ENCODE data around the gene TBX10. TPM values are rescaled to one million over a fixed set of nuclear protein-coding genes. Genes with fewer than 3 reads are reported as not detected.

TBX10 gene
- polyA plus RNA-seq, 1 donor = 4.9 TPM

DNA sequence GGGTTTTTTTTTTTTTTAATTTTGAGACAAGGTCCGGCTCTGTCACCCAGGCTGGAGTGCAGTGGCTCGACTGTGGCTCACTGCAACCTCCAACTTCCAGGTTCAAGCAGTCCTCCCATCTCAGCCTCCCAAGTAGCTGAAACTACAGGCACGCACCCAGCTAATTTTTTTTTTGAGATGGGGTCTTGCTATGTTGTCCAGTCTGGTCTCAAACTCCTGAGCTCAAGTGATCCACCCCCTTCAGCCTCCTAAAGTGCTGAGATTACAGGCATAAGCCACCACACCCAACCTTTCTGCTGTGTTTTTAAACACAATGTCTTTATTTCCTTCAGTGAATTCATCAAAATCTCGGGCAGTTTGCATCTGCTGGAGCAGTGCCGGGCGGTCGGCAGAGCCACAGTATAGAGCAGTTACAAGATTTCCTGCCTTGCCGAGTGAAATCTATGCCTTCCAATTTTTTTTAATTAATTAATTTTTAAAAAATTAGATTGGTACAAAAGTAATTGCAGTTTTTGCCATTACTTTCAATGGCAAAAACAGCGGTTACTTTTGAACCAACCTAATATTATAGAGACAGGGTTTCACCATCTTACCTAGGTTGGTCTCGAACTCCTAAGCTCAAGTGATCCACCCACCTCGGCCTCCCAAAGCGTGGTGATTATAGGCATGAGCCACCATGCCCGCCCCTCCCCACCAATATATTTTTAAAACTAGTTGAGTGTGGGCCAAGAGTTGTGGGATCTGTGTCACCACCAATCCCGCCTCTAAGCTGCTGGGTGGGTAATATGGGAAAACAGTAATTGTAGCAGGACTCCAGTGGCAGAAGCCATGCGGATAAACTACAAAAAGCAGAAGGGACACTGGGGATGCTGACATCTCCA lies 13.6 kb upstream of the TBX10 start:
- no peak overlapping the region for H3K4me3 ChIP-seq (ENCODE audit: low read length)
- H3K27ac ChIP-seq (ENCODE audit: low read length) = peak overlapping the region; percentile 29
- H3K4me1 ChIP-seq (ENCODE audit: control insufficient read depth, insufficient read depth, low read length) = peaks cover 25% of the 10 kb centered on the region
- no peaks in the 10 kb centered on the region for H3K9me3 ChIP-seq (ENCODE audit: control insufficient read depth, low read depth, low read length)
- WGBS (ENCODE audit: insufficient coverage, low lambda C conversion rate) = 100% methylated on average over 4 of the region's 15 CpGs
- H3K36me3 ChIP-seq (ENCODE audit: control insufficient read depth, insufficient read depth, low read length) = no peaks in the 10 kb centered on the region
- H3K27me3 ChIP-seq (ENCODE audit: control insufficient read depth, insufficient read depth, low read length) = no peaks in the 10 kb centered on the region
- no peak for DNase-seq

DNA sequence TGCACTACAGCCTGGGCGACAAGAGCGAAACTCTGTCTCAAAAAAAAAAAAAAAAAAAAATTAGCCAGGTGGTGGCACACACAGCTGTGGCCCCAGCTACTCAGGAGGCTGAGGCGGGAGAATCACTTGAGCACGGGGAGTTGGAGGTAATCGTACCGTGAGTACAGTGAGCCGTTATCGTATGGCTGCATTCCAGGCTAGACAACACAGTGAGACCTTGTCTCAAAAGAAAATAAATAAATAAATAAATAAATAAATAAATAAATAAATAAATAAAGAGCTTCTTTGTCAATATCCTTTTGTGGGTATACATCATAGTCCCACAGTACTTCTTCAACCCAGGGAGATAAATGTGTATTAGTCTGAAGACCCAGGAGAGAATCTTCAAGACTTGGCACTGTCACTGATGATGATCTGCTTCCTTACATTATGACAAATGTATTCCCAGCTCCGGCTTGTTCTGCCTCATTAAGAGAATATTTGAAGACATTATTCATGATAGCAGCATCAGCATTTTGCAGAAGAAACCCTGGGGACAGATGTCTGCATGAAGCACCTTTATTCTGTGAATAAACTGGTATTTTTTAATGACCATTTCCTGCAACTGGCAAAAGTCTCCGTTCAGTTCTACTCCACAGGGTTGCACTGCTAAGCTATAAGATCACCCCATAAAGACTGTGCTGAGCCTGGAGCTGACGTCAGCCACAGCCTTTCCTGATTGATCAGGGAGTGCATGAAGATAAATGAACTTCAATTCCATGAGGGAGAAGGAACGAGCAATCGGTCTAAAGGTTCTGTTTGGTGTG lies 12.6 kb upstream of the TBX10 start:
- H3K4me1 ChIP-seq (ENCODE audit: control insufficient read depth, insufficient read depth, low read length) = peaks cover 35% of the 10 kb centered on the region
- no peaks in the 10 kb centered on the region for H3K27me3 ChIP-seq (ENCODE audit: control insufficient read depth, insufficient read depth, low read length)
- no peak overlapping the region for H3K4me3 ChIP-seq (ENCODE audit: low read length)
- H3K27ac ChIP-seq (ENCODE audit: low read length) = peak overlapping the region; percentile 29
- H3K36me3 ChIP-seq (ENCODE audit: control insufficient read depth, insufficient read depth, low read length) = no peaks in the 10 kb centered on the region
- peak in 1 of 2 donors; percentile 72 for DNase-seq
- 79% methylated on average over 2 of the region's 13 CpGs for WGBS (ENCODE audit: insufficient coverage, low lambda C conversion rate)
- H3K9me3 ChIP-seq (ENCODE audit: control insufficient read depth, low read depth, low read length) = no peaks in the 10 kb centered on the region

DNA sequence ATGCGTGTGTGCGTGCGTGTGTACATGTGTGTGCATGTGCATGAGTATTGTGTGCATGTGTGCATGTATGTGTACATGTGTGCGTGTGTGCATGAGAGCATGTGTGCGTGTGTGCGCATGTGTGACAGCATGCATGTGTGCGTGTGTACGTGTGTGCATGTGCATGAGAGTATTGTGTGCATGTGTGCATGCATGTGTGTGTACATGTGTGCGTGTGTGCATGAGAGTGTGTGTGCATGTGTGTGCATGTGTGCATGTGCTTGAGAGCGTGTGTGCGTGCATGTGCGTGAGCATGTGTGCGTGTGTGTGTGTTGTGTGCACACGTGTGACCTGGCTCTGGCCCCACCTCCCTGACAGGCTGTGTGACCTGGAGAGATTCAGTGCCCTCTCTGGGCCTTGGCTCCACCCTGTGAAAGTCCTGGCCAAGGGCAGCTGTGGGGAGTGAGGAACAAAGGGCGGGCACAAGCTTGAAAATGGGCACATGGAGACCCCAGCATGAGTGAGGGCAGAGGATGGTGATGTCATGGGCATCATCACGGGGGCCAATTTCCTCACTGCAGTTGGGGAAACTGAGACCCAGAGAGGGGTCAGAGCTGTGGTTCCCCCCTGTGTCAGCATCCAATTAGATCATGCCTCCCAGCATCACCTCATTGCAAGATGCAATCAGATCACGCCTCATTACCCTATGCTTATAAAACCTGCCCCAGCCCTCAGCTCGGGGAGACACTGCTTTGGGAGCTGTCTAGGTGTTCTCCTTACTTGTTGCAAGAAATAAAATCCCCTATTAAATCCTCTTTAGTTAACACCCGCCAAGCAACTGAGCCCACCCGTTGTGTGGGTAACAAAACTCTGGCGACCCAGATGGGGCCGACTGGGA lies 10.3 kb upstream of the TBX10 start:
- peaks cover 43% of the 10 kb centered on the region for H3K4me1 ChIP-seq (ENCODE audit: control insufficient read depth, insufficient read depth, low read length)

DNA sequence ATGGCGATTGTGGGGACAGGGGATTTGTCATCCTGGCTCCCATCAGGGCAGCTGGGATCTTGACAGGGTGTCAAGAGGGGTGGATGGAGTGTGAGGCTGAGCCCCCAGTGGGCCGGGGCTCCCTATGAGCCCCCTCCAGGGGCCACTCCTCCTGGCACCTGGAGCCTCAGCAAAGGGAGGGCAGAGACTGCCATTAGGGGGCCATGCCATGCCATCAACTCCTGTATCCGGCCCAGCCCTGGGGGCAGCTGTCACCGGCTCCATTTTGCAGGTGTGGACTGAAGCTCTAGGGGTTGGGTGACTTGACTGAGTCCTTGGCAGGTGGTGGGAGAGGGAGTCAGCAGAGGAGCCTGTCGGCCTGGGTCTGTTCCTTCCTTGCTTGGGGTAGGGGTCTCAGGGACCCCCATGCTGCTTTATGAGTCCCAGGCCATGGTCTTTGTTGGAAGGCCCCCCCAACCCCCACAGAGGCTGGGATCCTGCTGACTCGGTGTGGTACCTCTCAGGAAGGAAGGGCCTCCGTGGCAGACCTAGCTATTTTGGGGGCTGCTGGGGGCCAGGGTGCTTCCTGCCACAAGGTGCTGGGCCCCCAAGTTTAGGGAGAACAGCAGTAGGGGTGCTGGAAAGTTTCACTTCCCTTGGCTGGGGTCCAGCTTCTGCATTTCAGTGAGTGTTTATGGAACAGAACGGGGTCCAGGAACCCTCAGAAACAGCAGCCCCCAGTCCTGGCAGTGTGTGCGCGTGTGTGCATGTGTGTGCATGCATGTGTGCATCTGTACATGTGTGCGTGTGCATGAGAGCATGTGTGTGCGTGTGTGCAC lies 9.4 kb upstream of the TBX10 start:
- Histone ChIP-seq H3K4me1 (ENCODE audit: control insufficient read depth, insufficient read depth, low read length) (peaks cover 43% of the 10 kb centered on the region), H3K27me3 (ENCODE audit: control insufficient read depth, insufficient read depth, low read length) (no peaks in the 10 kb centered on the region), H3K9me3 (ENCODE audit: control insufficient read depth, low read depth, low read length) (no peaks in the 10 kb centered on the region), H3K27ac (ENCODE audit: low read length) (no peak overlapping the region), H3K4me3 (ENCODE audit: low read length) (no peak overlapping the region), H3K36me3 (ENCODE audit: control insufficient read depth, insufficient read depth, low read length) (peaks cover 18% of the 10 kb centered on the region)
- WGBS (ENCODE audit: insufficient coverage, low lambda C conversion rate) = no CpG with 5 or more reads among the region's 12 CpGs
- DNase-seq = no peak

More for the DNA sequence above, 10.3 kb upstream of the TBX10 start:
- Histone ChIP-seq H3K4me3 (ENCODE audit: low read length) (peak overlapping the region; percentile 42), H3K9me3 (ENCODE audit: control insufficient read depth, low read depth, low read length) (no peaks in the 10 kb centered on the region), H3K36me3 (ENCODE audit: control insufficient read depth, insufficient read depth, low read length) (peaks cover 11% of the 10 kb centered on the region), H3K27ac (ENCODE audit: low read length) (peak overlapping the region; percentile 63), H3K27me3 (ENCODE audit: control insufficient read depth, insufficient read depth, low read length) (no peaks in the 10 kb centered on the region)
- WGBS (ENCODE audit: insufficient coverage, low lambda C conversion rate) = 60% methylated on average over 2 of the region's 22 CpGs
- DNase-seq = no peak

DNA sequence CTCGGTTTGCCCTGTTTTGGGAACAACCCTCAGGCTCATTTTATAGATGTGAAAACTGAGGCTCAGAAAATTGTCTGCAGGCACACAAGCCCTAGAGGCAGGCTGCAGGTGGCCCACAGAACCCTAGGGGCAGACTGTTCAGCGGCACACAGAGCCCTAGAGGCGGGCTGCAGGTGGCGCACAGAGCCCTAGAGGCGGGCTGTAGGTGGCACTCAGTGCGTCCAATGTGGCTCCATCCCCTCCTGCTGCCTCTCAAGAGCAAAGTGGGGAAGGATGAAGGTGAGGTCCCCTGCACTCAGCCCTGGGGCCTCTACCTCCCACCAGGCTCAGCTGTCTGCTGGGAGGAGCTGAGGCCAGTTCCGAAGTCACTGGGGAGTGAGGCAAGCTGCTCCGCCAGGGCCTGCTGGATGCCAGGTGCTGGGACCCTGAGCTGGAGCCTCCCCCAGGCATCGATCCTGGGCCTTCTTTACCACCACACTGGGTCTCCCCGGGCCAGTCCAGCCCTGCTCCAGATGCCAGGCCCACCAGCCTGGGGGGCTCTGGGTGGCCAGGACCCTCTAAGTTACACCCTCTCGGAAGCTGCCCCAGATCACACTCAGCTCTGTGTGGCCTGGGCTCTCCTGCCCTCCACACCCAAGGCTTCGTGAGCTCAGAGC lies 8.7 kb upstream of the TBX10 start:
- WGBS (ENCODE audit: insufficient coverage, low lambda C conversion rate) = no CpG with 5 or more reads among the region's 12 CpGs
- peak overlapping the region; percentile 47 for H3K27ac ChIP-seq (ENCODE audit: low read length)
- DNase-seq = peak in 1 of 2 donors; percentile 43
- no peak overlapping the region for H3K4me3 ChIP-seq (ENCODE audit: low read length)
- H3K9me3 ChIP-seq (ENCODE audit: control insufficient read depth, low read depth, low read length) = no peaks in the 10 kb centered on the region
- H3K4me1 ChIP-seq (ENCODE audit: control insufficient read depth, insufficient read depth, low read length) = peaks cover 43% of the 10 kb centered on the region
- peaks cover 18% of the 10 kb centered on the region for H3K36me3 ChIP-seq (ENCODE audit: control insufficient read depth, insufficient read depth, low read length)
- H3K27me3 ChIP-seq (ENCODE audit: control insufficient read depth, insufficient read depth, low read length) = no peaks in the 10 kb centered on the region

DNA sequence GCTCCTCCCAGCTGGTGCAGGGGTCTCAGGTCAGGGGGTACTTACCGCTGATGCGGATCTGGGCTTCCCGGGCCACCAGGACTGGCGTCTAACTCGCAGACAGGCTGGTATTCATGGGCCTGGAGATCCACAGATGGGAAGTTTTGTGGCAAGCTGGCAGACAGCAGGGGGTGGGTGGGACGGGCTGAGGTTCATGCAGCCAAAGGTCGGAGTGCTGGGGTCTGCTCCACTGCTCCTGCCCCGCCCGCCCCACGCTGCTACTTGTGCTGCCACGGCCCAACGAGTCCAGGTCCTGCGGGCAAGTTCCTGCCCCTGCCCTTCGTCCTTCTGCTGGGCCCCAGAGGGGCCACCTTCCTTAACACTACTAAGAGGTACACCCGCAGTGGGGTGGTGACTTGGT lies 7.9 kb upstream of the TBX10 start:
- Histone ChIP-seq H3K27me3 (ENCODE audit: control insufficient read depth, insufficient read depth, low read length) (no peaks in the 10 kb centered on the region), H3K9me3 (ENCODE audit: control insufficient read depth, low read depth, low read length) (no peaks in the 10 kb centered on the region), H3K4me3 (ENCODE audit: low read length) (no peak overlapping the region), H3K4me1 (ENCODE audit: control insufficient read depth, insufficient read depth, low read length) (peaks cover 41% of the 10 kb centered on the region), H3K36me3 (ENCODE audit: control insufficient read depth, insufficient read depth, low read length) (peaks cover 18% of the 10 kb centered on the region), H3K27ac (ENCODE audit: low read length) (peak overlapping the region; percentile 47)
- WGBS (ENCODE audit: insufficient coverage, low lambda C conversion rate) = no CpG with 5 or more reads among the region's 15 CpGs
- DNase-seq = peak; percentile 69 to 82

DNA sequence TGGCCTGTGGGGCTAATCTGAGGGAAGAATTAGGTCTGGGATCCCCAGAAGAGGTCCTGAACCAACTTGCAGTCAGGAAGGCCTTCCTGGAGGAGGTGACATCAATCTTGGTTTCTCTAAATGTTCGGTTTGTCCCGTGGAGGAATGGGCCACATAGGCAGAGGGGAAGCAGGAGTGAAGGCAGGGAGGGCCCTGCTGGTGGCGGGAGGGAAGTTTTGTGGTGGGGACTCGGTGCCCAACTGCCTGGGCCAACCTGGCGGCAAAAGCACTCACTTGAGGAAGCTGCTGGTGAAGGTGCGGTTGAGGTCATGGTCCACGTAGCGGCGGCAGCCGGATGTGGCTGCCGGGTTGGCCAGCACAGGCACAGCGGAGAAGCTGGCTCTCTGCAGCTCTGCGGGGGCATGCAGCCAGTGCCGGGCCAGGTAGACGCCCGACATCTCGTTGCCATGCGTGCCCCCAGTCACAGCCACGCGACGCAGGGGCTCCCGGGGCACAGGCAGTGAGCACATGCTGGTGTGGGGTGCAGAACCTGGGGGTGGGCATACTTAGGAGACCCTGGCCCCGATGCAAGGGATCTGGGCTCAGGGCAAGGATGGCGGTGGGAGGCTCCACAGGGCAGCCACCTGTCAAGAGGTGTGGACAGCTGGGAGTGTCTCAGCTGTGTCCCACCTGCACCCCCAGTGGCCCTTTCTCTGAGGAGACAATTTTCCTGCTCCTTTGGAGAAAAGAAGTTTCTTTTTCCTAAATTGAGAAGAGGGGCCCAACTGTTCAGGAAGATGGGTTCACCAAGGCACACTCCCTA lies 7.2 kb upstream of the TBX10 start:
- DNase-seq = peak in 1 of 2 donors; percentile 21
- H3K27me3 ChIP-seq (ENCODE audit: control insufficient read depth, insufficient read depth, low read length) = no peaks in the 10 kb centered on the region

DNA sequence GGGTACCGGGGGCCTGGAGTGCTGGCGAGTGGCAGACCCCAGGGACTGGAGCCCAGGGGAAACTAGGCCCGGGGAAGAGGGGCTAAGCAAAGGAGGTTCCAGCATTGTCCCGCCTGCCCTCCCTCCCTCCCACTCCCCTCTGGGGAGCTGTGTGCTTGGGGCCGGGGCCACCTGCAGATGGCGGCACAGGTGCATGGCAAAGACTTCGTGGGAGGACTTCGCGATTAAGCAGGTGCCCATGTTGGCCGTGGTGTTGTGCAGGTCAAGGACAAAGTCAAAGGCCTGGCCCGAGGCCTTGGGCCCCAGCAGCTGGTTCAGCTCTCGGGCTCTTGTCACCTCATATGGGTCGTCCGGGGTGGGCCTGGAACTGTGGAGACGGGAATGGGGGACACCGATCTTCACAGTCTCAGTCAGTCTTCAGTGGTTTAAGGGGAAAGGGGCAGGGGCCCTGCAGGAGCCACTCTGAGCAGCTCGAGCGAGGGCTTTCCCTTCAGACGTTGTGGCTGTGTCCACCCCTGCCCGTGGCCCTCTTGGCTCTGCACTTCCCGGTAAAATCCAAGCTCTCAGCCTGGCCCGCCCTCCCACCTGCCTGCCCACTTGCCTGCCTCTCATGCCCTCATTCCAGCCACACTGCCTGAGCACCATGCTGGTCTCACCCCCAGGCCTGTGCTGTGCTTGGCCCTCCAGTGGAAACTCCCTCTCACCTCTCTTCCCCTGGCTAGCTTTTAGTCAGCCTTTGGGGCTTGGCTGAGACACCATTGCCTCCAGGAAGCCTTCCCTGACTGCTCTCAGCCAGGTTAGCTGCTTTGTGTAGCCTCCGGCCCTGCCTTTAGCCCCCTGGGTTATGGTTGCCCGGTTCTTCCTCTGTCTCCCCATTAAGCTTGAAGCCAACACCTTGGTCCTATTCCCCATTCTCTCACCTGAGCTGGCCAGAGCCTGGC lies 6.2 kb upstream of the TBX10 start:
- H3K4me3 ChIP-seq (ENCODE audit: low read length) = no peak overlapping the region
- 67% methylated on average over 3 of the region's 24 CpGs for WGBS (ENCODE audit: insufficient coverage, low lambda C conversion rate)

More for the DNA sequence above, 7.2 kb upstream of the TBX10 start:
- no peak overlapping the region for H3K4me3 ChIP-seq (ENCODE audit: low read length)
- no CpG with 5 or more reads among the region's 24 CpGs for WGBS (ENCODE audit: insufficient coverage, low lambda C conversion rate)
- H3K4me1 ChIP-seq (ENCODE audit: control insufficient read depth, insufficient read depth, low read length) = peaks cover 38% of the 10 kb centered on the region
- H3K27ac ChIP-seq (ENCODE audit: low read length) = no peak overlapping the region
- H3K36me3 ChIP-seq (ENCODE audit: control insufficient read depth, insufficient read depth, low read length) = peaks cover 18% of the 10 kb centered on the region
- no peaks in the 10 kb centered on the region for H3K9me3 ChIP-seq (ENCODE audit: control insufficient read depth, low read depth, low read length)

More for the DNA sequence above, 6.2 kb upstream of the TBX10 start:
- Histone ChIP-seq H3K36me3 (ENCODE audit: control insufficient read depth, insufficient read depth, low read length) (peaks cover 18% of the 10 kb centered on the region), H3K27ac (ENCODE audit: low read length) (no peak overlapping the region), H3K4me1 (ENCODE audit: control insufficient read depth, insufficient read depth, low read length) (peaks cover 38% of the 10 kb centered on the region), H3K9me3 (ENCODE audit: control insufficient read depth, low read depth, low read length) (no peaks in the 10 kb centered on the region), H3K27me3 (ENCODE audit: control insufficient read depth, insufficient read depth, low read length) (no peaks in the 10 kb centered on the region)
- no peak for DNase-seq

Measured in large intestine (tissue), 3 donors.